H1 (cell line): ENCODE results near the gene RTKN. TPM values are rescaled to one million over a fixed set of nuclear protein-coding genes. Genes with fewer than 3 reads are reported as not detected.
A peak's percentile ranks its signal among the peaks of the same experiment; 100 is the strongest.

Experiments
- CTCF ChIA-PET: fragments of 300-600 bp; sonication (Branson Sonifier 250); formaldehyde crosslinking; loops from one replicate; lab custom pipeline; 2021; ENCODE audit not compliant: partially characterized antibody; lab: Charles Lee
- POLR2A ChIA-PET: fragments of 300-600 bp; sonication (Branson Sonifier 250); formaldehyde crosslinking; loops from one replicate; lab custom pipeline; 2021; ENCODE audit warnings: inconsistent platforms; ENCODE audit not compliant: partially characterized antibody; lab: Charles Lee
- DNase-seq, 2 experiments: peaks; one replicate each; pipeline versions ENCODE4 v3.0.0 to v3.0.0-alpha.2; 2010 to 2022; ENCODE audit warnings: low spot score in 2 of 2, low read depth in 1 of 2, mixed read lengths in 1 of 2
- FAIRE-seq: peaks from 2 replicates; lab custom pipeline; 2011; peaks lifted over from hg19 to GRCh38; lab: Jason Lieb, UNC
- H2AFZ ChIP-seq: 2 replicates; pipeline ENCODE4 v1.8.1; 2012; ENCODE audit warnings: low read length, inconsistent platforms
- H2AK5ac ChIP-seq: 2 replicates; pipeline ENCODE4 v1.6.1; 2013; ENCODE audit warnings: low read depth, low read length
- H2BK120ac ChIP-seq: replicated peaks from 2 replicates; pipeline ENCODE3; 2013; ENCODE audit warnings: low read depth, low read length, inconsistent platforms
- H2BK12ac ChIP-seq: 2 replicates; pipeline ENCODE4 v1.6.1; 2013; ENCODE audit warnings: low read depth, low read length
- H2BK15ac ChIP-seq: 2 replicates; pipeline ENCODE4 v1.6.1; 2013; ENCODE audit warnings: low read length
- H2BK20ac ChIP-seq: 2 replicates; pipeline ENCODE4 v1.6.1; 2013; ENCODE audit warnings: low read length
- H2BK5ac ChIP-seq: 2 replicates; pipeline ENCODE4 v1.6.1; 2013; ENCODE audit warnings: low read depth, low read length
- H3K14ac ChIP-seq: 2 replicates; pipeline ENCODE4 v1.6.1; 2013; ENCODE audit warnings: inconsistent platforms; ENCODE audit not compliant: insufficient read length
- H3K18ac ChIP-seq: 2 replicates; pipeline ENCODE4 v1.6.1; 2013; ENCODE audit warnings: low read length; ENCODE audit errors: extremely low read depth
- H3K23ac ChIP-seq: 2 replicates; pipeline ENCODE4 v1.6.1; 2013; ENCODE audit warnings: inconsistent platforms; ENCODE audit not compliant: insufficient read length
- H3K23me2 ChIP-seq: 2 replicates; pipeline ENCODE4 v1.6.1; 2013; ENCODE audit warnings: low read depth, low read length
- H3K27ac ChIP-seq: 2 replicates; pipeline ENCODE4 v1.6.1; 2011; ENCODE audit warnings: low read depth, low read length, inconsistent platforms
- H3K27me3 ChIP-seq, 4 experiments: replicated peaks in 1 of 4; 1 replicate in 1 of 4; 2 replicates in 3 of 4; pipeline versions ENCODE4 v1.6.1 to v1.8.1; 2011 to 2013; ENCODE audit warnings: low read length in 3 of 4, mild to moderate bottlenecking in 3 of 4, inconsistent platforms in 2 of 4, mixed read lengths in 2 of 4, moderate library complexity in 1 of 4; ENCODE audit not compliant: control insufficient read depth in 3 of 4, insufficient read depth in 3 of 4; ENCODE audit errors: extremely low read depth in 1 of 4
- H3K36me3 ChIP-seq, 4 experiments: 2 replicates each; pipeline versions ENCODE4 v1.6.1 to v1.8.1; 2011 to 2013; ENCODE audit warnings: mild to moderate bottlenecking in 4 of 4, low read length in 3 of 4, moderate library complexity in 2 of 4, control low read depth in 1 of 4, inconsistent platforms in 1 of 4; ENCODE audit not compliant: insufficient read depth in 4 of 4, control insufficient read depth in 2 of 4
- H3K4ac ChIP-seq: replicated peaks from 2 replicates; pipeline ENCODE3; 2013; ENCODE audit warnings: low read length, low read depth, mixed read lengths, inconsistent platforms; ENCODE audit not compliant: insufficient read length
- H3K4me1 ChIP-seq, 4 experiments: replicated peaks in 1 of 4; 1 replicate in 1 of 4; 2 replicates in 3 of 4; pipeline versions ENCODE4 v1.6.1 to v1.8.1; 2011 to 2013; ENCODE audit warnings: low read length in 3 of 4, inconsistent platforms in 2 of 4, mixed read lengths in 1 of 4; ENCODE audit not compliant: insufficient read depth in 4 of 4, control insufficient read depth in 3 of 4
- H3K4me2 ChIP-seq, 2 experiments: 2 replicates each; pipeline versions ENCODE4 v1.6.1 to v1.8.1; 2011 to 2013; ENCODE audit warnings: low read depth in 2 of 2, low read length in 2 of 2, control low read depth in 1 of 2, inconsistent platforms in 1 of 2, mild to moderate bottlenecking in 1 of 2; ENCODE audit not compliant: insufficient read depth in 1 of 2
- H3K4me3 ChIP-seq, 4 experiments: fragments of 200-600, 300-600 bp in 1 of 4; sonication (generic), shearing (Covaris generic), sonication (Bioruptor Twin) in 1 of 4; 2 replicates each; pipeline versions ENCODE4 v1.5.1 to v1.8.1; 2011 to 2016; ENCODE audit warnings: low read length in 4 of 4, low read depth in 3 of 4, control low read depth in 2 of 4, inconsistent platforms in 2 of 4, mild to moderate bottlenecking in 2 of 4, mixed read lengths in 1 of 4, moderate library complexity in 1 of 4; ENCODE audit not compliant: insufficient read depth in 2 of 4; ENCODE audit errors: extremely low read depth in 1 of 4
- H3K56ac ChIP-seq: replicated peaks from 2 replicates; pipeline ENCODE3; 2013; ENCODE audit warnings: low read depth, mild to moderate bottlenecking, mixed read lengths, low read length, inconsistent platforms; ENCODE audit not compliant: insufficient read length
- H3K79me1 ChIP-seq: 2 replicates; pipeline ENCODE4 v1.6.1; 2013; ENCODE audit warnings: low read depth, low read length, control low read depth
- H3K79me2 ChIP-seq, 2 experiments: 2 replicates each; pipeline versions ENCODE4 v1.6.1 to v1.8.1; 2012 to 2013; ENCODE audit warnings: low read length in 2 of 2, mild to moderate bottlenecking in 2 of 2, inconsistent platforms in 1 of 2; ENCODE audit not compliant: insufficient read depth in 2 of 2, control insufficient read depth in 1 of 2
- H3K9ac ChIP-seq, 4 experiments: replicated peaks in 1 of 4; 1 replicate in 1 of 4; 2 replicates in 3 of 4; pipeline versions ENCODE4 v1.6.1 to v1.8.1; 2011 to 2013; ENCODE audit warnings: low read depth in 3 of 4, low read length in 3 of 4, control low read depth in 2 of 4, mild to moderate bottlenecking in 2 of 4, moderate library complexity in 2 of 4, inconsistent platforms in 1 of 4; ENCODE audit errors: extremely low read depth in 1 of 4
- H3K9me3 ChIP-seq, 2 experiments: 2 replicates each; pipeline versions ENCODE4 v1.6.1 to v1.8.1; 2012 to 2013; ENCODE audit warnings: mild to moderate bottlenecking in 2 of 2, moderate library complexity in 2 of 2, control low read depth in 1 of 2, inconsistent platforms in 1 of 2, low read depth in 1 of 2, low read length in 1 of 2, mixed read lengths in 1 of 2; ENCODE audit not compliant: insufficient read depth in 2 of 2
- H4K20me1 ChIP-seq, 2 experiments: replicated peaks in 1 of 2; 2 replicates each; pipeline versions ENCODE3 to v1.8.1; 2011 to 2013; ENCODE audit warnings: inconsistent platforms in 2 of 2, low read length in 2 of 2, mild to moderate bottlenecking in 1 of 2; ENCODE audit not compliant: insufficient read depth in 2 of 2, control insufficient read depth in 1 of 2
- H4K5ac ChIP-seq: 2 replicates; pipeline ENCODE4 v1.6.1; 2013; ENCODE audit warnings: low read length, low read depth, mixed read lengths, inconsistent platforms; ENCODE audit not compliant: insufficient read length
- H4K8ac ChIP-seq: 2 replicates; pipeline ENCODE4 v1.8.0; 2013; ENCODE audit warnings: mild to moderate bottlenecking, moderate library complexity, low read length, inconsistent platforms; ENCODE audit not compliant: insufficient read depth; ENCODE audit errors: extremely low read depth
- H4K91ac ChIP-seq: replicated peaks from 2 replicates; pipeline ENCODE3; 2013; ENCODE audit warnings: low read length, mixed read lengths, inconsistent platforms; ENCODE audit not compliant: insufficient read length
- EZH2 ChIP-seq: fragments of 200-600 bp; sonication (generic); IDR thresholded peaks from 2 replicates; pipeline ENCODE4 v1.7.1; 2012; ENCODE audit warnings: low read depth, mild to moderate bottlenecking, moderate library complexity, low read length, inconsistent platforms; ENCODE audit not compliant: severe bottlenecking
- HDAC6 ChIP-seq: IDR thresholded peaks from one replicate; pipeline ENCODE4 v1.7.1; 2012; ENCODE audit warnings: low read depth, mild to moderate bottlenecking, inconsistent platforms, low read length, moderate library complexity
- KDM5A ChIP-seq: fragments of 200-600 bp; IDR thresholded peaks from 2 replicates; pipeline ENCODE4 v1.7.1; 2012; ENCODE audit warnings: mild to moderate bottlenecking, low read length, inconsistent platforms, mixed read lengths
- NANOG ChIP-seq: IDR thresholded peaks from 2 replicates; pipeline ENCODE4 v1.6.1; 2011; ENCODE audit warnings: low read length, low read depth, mild to moderate bottlenecking, inconsistent platforms; ENCODE audit not compliant: insufficient read depth, poor library complexity, severe bottlenecking
- RNF2 ChIP-seq: fragments of 200-900, 300-1000 bp; sonication (generic); IDR thresholded peaks from 2 replicates; pipeline ENCODE4 v1.7.1; 2016; ENCODE audit warnings: borderline replicate concordance, low read depth, mild to moderate bottlenecking, antibody characterized with exemption, low read length; ENCODE audit not compliant: poor library complexity, severe bottlenecking; ENCODE audit errors: missing control alignments
- SAP30 ChIP-seq: fragments of 300-600 bp; sonication (generic); IDR thresholded peaks from 2 replicates; pipeline ENCODE4 v1.7.1; 2012; ENCODE audit warnings: low read length, moderate library complexity, mild to moderate bottlenecking, inconsistent platforms; ENCODE audit not compliant: insufficient read depth, insufficient replicate concordance
- SP2 ChIP-seq: IDR thresholded peaks from 2 replicates; pipeline ENCODE4 v1.6.1; 2012; ENCODE audit warnings: mild to moderate bottlenecking, low read length, inconsistent platforms
- SUZ12 ChIP-seq: fragments of 200-600 bp; sonication (generic); IDR thresholded peaks from 2 replicates; pipeline ENCODE4 v1.6.1; 2012; ENCODE audit warnings: mild to moderate bottlenecking, inconsistent platforms, low read length, moderate library complexity, mixed read lengths
- TEAD4 ChIP-seq: IDR thresholded peaks from 2 replicates; pipeline ENCODE4 v1.6.1; 2012; ENCODE audit warnings: low read depth, low read length, inconsistent platforms, mixed read lengths
- WGBS, 2 experiments: shearing (Covaris generic) in 1 of 2; methylation state at CpG; one replicate each; pipeline versions ENCODE4 v1.1.6 to v1.1.7; 2013 to 2015; ENCODE audit warnings: low lambda C conversion rate in 2 of 2, mixed read lengths in 2 of 2, inconsistent platforms in 1 of 2, low coverage in 1 of 2, missing lambda C conversion rate in 1 of 2; ENCODE audit not compliant: insufficient replicate concordance in 2 of 2, insufficient coverage in 1 of 2, insufficient read length in 1 of 2; ENCODE audit errors: extremely low coverage in 1 of 2, missing lambda C conversion rate in 1 of 2; 5-methylcytosine and 5-hydroxymethylcytosine counted together
- polyA plus RNA-seq, 7 experiments: library from polyadenylated mRNA; depleted of rRNA in 3 of 7; stranded (reverse) in 5 of 7; unstranded in 2 of 7; fragments of >200 nt in 5 of 7; fragments of 200-250 nt in 2 of 7; gene quantifications; 1 replicate in 5 of 7; 2 replicates in 1 of 7; 4 replicates in 1 of 7; pipeline versions ENCODE4 v1.2.1 to v1.2.3, GENCODE V29; 2011 to 2013; ENCODE audit warnings: missing spikeins in 2 of 7, mixed read lengths in 2 of 7
- total RNA-seq: library from RNA; stranded (reverse); fragmentation: NEBNext Ultra II Directional; extraction: Animal tissue kit (Norgen Biotek cat#: 25700); gene quantifications from 2 replicates; pipeline ENCODE4 v1.2.1, GENCODE V29; 2021
- TF ChIP-seq, protein P1 (sequence below), 3 experiments: IDR thresholded peaks; 1 replicate in 2 of 3; 2 replicates in 1 of 3; pipeline versions ENCODE4 v1.5.1 to v1.6.1; 2011; ENCODE audit warnings: low read length in 3 of 3, mild to moderate bottlenecking in 3 of 3, inconsistent platforms in 2 of 3, low read depth in 1 of 3, moderate library complexity in 1 of 3; ENCODE audit not compliant: insufficient read depth in 1 of 3; ENCODE audit errors: control extremely low read depth in 1 of 3

The RTKN gene
- total and polyA plus RNA-seq, 2 of the 8 experiments (the other 6 are each of a cell fraction or from before 2014, with no cell fraction given), result 40.2 to 54.1 TPM

DNA sequence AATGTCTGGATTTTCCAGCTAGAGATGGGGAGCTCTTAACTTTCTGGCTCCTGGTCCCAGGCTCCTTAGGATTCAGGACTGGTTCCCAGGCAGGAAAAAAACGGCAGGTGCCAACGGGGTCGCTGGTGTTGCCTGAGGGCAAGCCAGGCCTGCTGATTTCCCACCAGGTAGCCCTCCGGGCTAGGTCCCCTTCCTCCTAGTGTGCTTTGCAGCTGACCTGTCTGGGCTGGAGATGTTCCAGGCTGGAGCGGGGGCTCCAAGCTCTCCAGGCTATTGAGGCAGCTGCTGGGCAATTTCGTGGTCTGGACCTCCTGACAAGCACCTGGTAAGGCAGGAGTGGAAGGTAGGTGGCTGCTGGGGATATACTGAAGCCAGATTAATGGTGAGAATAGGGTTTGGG lies 32.7 kb upstream of the RTKN start:
- Histone ChIP-seq H4K8ac (peak overlapping the region; percentile 14; the same call in 1 of the 2 replicates), H3K4me1 (peaks cover 0 to 3% (median 2%) of the 10 kb centered on the region in 4 experiments; a peak in 3 of 7 replicates), H2BK5ac (no peak overlapping the region)
- TF ChIP-seq NANOG (no peak), HDAC6 (no peak), SAP30 (no peak), EZH2 (no peak), KDM5A (no peak), TEAD4 (no peak), SUZ12 (no peak), SP2 (no peak), RNF2 (no peak)
- TF ChIP-seq, protein P1, sequence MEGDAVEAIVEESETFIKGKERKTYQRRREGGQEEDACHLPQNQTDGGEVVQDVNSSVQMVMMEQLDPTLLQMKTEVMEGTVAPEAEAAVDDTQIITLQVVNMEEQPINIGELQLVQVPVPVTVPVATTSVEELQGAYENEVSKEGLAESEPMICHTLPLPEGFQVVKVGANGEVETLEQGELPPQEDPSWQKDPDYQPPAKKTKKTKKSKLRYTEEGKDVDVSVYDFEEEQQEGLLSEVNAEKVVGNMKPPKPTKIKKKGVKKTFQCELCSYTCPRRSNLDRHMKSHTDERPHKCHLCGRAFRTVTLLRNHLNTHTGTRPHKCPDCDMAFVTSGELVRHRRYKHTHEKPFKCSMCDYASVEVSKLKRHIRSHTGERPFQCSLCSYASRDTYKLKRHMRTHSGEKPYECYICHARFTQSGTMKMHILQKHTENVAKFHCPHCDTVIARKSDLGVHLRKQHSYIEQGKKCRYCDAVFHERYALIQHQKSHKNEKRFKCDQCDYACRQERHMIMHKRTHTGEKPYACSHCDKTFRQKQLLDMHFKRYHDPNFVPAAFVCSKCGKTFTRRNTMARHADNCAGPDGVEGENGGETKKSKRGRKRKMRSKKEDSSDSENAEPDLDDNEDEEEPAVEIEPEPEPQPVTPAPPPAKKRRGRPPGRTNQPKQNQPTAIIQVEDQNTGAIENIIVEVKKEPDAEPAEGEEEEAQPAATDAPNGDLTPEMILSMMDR (IDR thresholded peaks at IDR 0.05; ENCODE audit: control extremely low read depth in 1 of 3, insufficient read depth in 1 of 3, low read depth in 1 of 3, low read length in 3 of 3), result no peak

More for the DNA sequence above, 32.7 kb upstream of the RTKN start:
- Histone ChIP-seq H3K79me1 (no peaks in the 10 kb centered on the region; the same call in 1 of the 2 replicates), H3K27me3 (no peaks in the 10 kb centered on the region), H2BK120ac (no peak overlapping the region), H4K5ac (no peak overlapping the region), H2BK20ac (no peak overlapping the region), H2BK15ac (no peak overlapping the region), H3K4me3 (no peak overlapping the region), H3K79me2 (no peaks in the 10 kb centered on the region), H3K9ac (no peak overlapping the region), H3K14ac (no peak overlapping the region), H3K9me3 (no peaks in the 10 kb centered on the region), H2AK5ac (no peak overlapping the region), H3K27ac (no peak overlapping the region), H3K56ac (no peak overlapping the region), H3K4me2 (no peak overlapping the region), H3K4ac (no peak overlapping the region), H4K91ac (no peak overlapping the region), H3K23me2 (peaks cover 11% of the 10 kb centered on the region), H4K20me1 (peaks cover 0 to 1% of the 10 kb centered on the region in 2 experiments), H2AFZ (no peak overlapping the region), H3K36me3 (peaks cover 0 to 4% (median 2%) of the 10 kb centered on the region in 4 experiments; a peak in 6 of 8 replicates), H3K18ac (no peak overlapping the region), H2BK12ac (no peak overlapping the region), H3K23ac (no peak overlapping the region)
- DNase-seq (no peak), FAIRE-seq (no peak)
- WGBS, 2 experiments, result 92% methylated on average over 6 of the region's 6 CpGs; no CpG with 5 or more reads in 1 of the 2 experiments
- POLR2A ChIA-PET, result interaction anchor here (1.0 to 5.2 kb wide), 4 partner anchors 7 to 29 kb away, joined by 4 to 89 read pairs (median 24); partner anchors contain the start of genes CCDC142, INO80B, TTC31 and WBP1
- CTCF ChIA-PET, result interaction anchor here (0.9 to 5.7 kb wide), 19 partner anchors 8 to 139 kb away, joined by 3 to 86 read pairs (median 5); partner anchors contain the start of genes C2orf81, CCDC142, INO80B and MOGS
